ENCODE measurements around the gene JARID2. TPM values are rescaled to one million over a fixed set of nuclear protein-coding genes. Genes with fewer than 3 reads are reported as not detected.

The JARID2 gene
- total and polyA plus RNA-seq, 2 of the 13 experiments (the other 11 are each of a cell fraction or from before 2014, with no cell fraction given) = 7.5 to 10.3 TPM

GRCh38 chr6:15504581-15505350 lies 258.9 kb downstream of the JARID2 start (continued):
- TF ChIP-seq GPN1 (CRISPR knock-in tag; IDR thresholded peaks at IDR 0.05; ENCODE audit: borderline replicate concordance) (no peak), SRSF9 (IDR thresholded peaks at IDR 0.05; ENCODE audit: borderline replicate concordance, insufficient read depth, low read depth, low read length, poor library complexity, severe bottlenecking) (no peak), ELF3 (CRISPR knock-in tag; IDR thresholded peaks at IDR 0.05) (no peak), RFX5 (IDR thresholded peaks at IDR 0.05; ENCODE audit: low read depth, low read length) (no peak), PAWR (CRISPR knock-in tag; IDR thresholded peaks at IDR 0.05; ENCODE audit: borderline replicate concordance) (no peak), ATRX (CRISPR knock-in tag; IDR thresholded peaks at IDR 0.05; ENCODE audit: borderline replicate concordance) (no peak), NBN (conservative IDR thresholded peaks at IDR 0.05) (no peak), EP300 (IDR thresholded peaks at IDR 0.05; ENCODE audit: low read depth in 2 of 2, low read length in 2 of 2) (no peak), EP300 (CRISPR knock-in tag; IDR thresholded peaks at IDR 0.05; ENCODE audit: borderline replicate concordance) (no peak), SIX4 (CRISPR knock-in tag; IDR thresholded peaks at IDR 0.05) (no peak), ZBTB46 (CRISPR knock-in tag; IDR thresholded peaks at IDR 0.05; ENCODE audit: borderline replicate concordance) (no peak), ZNF3 (CRISPR knock-in tag; IDR thresholded peaks at IDR 0.05) (no peak), RFX1 (IDR thresholded peaks at IDR 0.05) (no peak), MAFK (conservative IDR thresholded peaks at IDR 0.05 in 1 of 2, IDR thresholded peaks at IDR 0.05 in 1 of 2; ENCODE audit: low read length in 2 of 2) (no peak), ZNF782 (CRISPR knock-in tag; IDR thresholded peaks at IDR 0.05; ENCODE audit: borderline replicate concordance) (no peak), KDM4B (CRISPR knock-in tag; IDR thresholded peaks at IDR 0.05) (no peak), ZNF510 (CRISPR knock-in tag; IDR thresholded peaks at IDR 0.05; ENCODE audit: low read depth) (no peak), ZNF33B (CRISPR knock-in tag; IDR thresholded peaks at IDR 0.05) (no peak), CCAR2 (optimal IDR thresholded peaks at IDR 0.05; ENCODE audit: low read depth, low read length) (no peak)
- TF ChIP-seq, protein P1, sequence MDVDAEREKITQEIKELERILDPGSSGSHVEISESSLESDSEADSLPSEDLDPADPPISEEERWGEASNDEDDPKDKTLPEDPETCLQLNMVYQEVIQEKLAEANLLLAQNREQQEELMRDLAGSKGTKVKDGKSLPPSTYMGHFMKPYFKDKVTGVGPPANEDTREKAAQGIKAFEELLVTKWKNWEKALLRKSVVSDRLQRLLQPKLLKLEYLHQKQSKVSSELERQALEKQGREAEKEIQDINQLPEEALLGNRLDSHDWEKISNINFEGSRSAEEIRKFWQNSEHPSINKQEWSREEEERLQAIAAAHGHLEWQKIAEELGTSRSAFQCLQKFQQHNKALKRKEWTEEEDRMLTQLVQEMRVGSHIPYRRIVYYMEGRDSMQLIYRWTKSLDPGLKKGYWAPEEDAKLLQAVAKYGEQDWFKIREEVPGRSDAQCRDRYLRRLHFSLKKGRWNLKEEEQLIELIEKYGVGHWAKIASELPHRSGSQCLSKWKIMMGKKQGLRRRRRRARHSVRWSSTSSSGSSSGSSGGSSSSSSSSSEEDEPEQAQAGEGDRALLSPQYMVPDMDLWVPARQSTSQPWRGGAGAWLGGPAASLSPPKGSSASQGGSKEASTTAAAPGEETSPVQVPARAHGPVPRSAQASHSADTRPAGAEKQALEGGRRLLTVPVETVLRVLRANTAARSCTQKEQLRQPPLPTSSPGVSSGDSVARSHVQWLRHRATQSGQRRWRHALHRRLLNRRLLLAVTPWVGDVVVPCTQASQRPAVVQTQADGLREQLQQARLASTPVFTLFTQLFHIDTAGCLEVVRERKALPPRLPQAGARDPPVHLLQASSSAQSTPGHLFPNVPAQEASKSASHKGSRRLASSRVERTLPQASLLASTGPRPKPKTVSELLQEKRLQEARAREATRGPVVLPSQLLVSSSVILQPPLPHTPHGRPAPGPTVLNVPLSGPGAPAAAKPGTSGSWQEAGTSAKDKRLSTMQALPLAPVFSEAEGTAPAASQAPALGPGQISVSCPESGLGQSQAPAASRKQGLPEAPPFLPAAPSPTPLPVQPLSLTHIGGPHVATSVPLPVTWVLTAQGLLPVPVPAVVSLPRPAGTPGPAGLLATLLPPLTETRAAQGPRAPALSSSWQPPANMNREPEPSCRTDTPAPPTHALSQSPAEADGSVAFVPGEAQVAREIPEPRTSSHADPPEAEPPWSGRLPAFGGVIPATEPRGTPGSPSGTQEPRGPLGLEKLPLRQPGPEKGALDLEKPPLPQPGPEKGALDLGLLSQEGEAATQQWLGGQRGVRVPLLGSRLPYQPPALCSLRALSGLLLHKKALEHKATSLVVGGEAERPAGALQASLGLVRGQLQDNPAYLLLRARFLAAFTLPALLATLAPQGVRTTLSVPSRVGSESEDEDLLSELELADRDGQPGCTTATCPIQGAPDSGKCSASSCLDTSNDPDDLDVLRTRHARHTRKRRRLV (CRISPR knock-in tag; IDR thresholded peaks at IDR 0.05) = no peak
- TF ChIP-seq, protein P2, sequence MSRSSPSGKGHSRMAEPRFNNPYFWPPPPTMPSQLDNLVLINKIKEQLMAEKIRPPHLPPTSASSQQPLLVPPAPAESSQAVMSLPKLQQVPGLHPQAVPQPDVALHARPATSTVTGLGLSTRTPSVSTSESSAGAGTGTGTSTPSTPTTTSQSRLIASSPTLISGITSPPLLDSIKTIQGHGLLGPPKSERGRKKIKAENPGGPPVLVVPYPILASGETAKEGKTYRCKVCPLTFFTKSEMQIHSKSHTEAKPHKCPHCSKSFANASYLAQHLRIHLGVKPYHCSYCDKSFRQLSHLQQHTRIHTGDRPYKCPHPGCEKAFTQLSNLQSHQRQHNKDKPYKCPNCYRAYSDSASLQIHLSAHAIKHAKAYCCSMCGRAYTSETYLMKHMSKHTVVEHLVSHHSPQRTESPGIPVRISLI (CRISPR knock-in tag; IDR thresholded peaks at IDR 0.05; ENCODE audit: borderline replicate concordance) = peak; percentile 71; the same call in 1 of the 2 replicates

Measured in HepG2 (cell line).